ENCODE results near the gene OR56A5.

OR56A5 gene

GRCh38 chr11:5968394-5968793 lies at the start of gene OR56A5:
TSS of gene OR56A5 (minus strand) at chr11:5968494. CDS start at chr11:5968494, 0 bp downstream.
- DNase-seq (ENCODE audit: low read depth) = no peak
- H3K4me3 ChIP-seq (ENCODE audit: control insufficient read depth, low read depth, low read length) = no peak within 1 kb of the TSS
- TF ChIP-seq CTCF (conservative IDR thresholded peaks at IDR 0.05; ENCODE audit: control insufficient read depth, insufficient read depth, low read depth, low read length) = no peak

GRCh38 chr11:6013042-6013441 lies 44.7 kb upstream of the OR56A5 start:
- DNase-seq (ENCODE audit: low read depth) = no peak
- H3K4me3 ChIP-seq (ENCODE audit: control insufficient read depth, low read depth, low read length) = no peak overlapping the region
- no peak for TF ChIP-seq CTCF (conservative IDR thresholded peaks at IDR 0.05; ENCODE audit: control insufficient read depth, insufficient read depth, low read depth, low read length)

- no peak for DNase-seq (ENCODE audit: low read depth)
- TF ChIP-seq CTCF (conservative IDR thresholded peaks at IDR 0.05; ENCODE audit: control insufficient read depth, insufficient read depth, low read depth, low read length) = no peak
- H3K4me3 ChIP-seq (ENCODE audit: control insufficient read depth, low read depth, low read length) = no peak overlapping the region
These were observed 43.9 kb upstream of the OR56A5 start for GRCh38 chr11:6012035-6012668.

GRCh38 chr11:6006846-6007245 lies 38.6 kb upstream of the OR56A5 start, which contains the start of gene OR56A4:
TSS of gene OR56A4 (minus strand) at chr11:6006946. CDS start at chr11:6002992, 3,954 bp downstream.
- DNase-seq (ENCODE audit: low read depth) = no peak
- TF ChIP-seq CTCF (conservative IDR thresholded peaks at IDR 0.05; ENCODE audit: control insufficient read depth, insufficient read depth, low read depth, low read length) = no peak
- H3K4me3 ChIP-seq (ENCODE audit: control insufficient read depth, low read depth, low read length) = no peak within 1 kb of the TSS

- no peak overlapping the region for H3K4me3 ChIP-seq (ENCODE audit: control insufficient read depth, low read depth, low read length)
- TF ChIP-seq CTCF (conservative IDR thresholded peaks at IDR 0.05; ENCODE audit: control insufficient read depth, insufficient read depth, low read depth, low read length) = no peak
- DNase-seq (ENCODE audit: low read depth) = no peak
These were observed 38.1 kb upstream of the OR56A5 start for GRCh38 chr11:6006395-6006794.

- DNase-seq (ENCODE audit: low read depth) = no peak
- no peak for TF ChIP-seq CTCF (conservative IDR thresholded peaks at IDR 0.05; ENCODE audit: control insufficient read depth, insufficient read depth, low read depth, low read length)
- no peak overlapping the region for H3K4me3 ChIP-seq (ENCODE audit: control insufficient read depth, low read depth, low read length)
These were observed 34.0 kb upstream of the OR56A5 start for GRCh38 chr11:6002202-6002699.

Data from fibroblast of mammary gland (primary cell).